ENCODE data around the gene SH2D7. TPM values are rescaled to one million over a fixed set of nuclear protein-coding genes. Genes with fewer than 3 reads are reported as not detected.

SH2D7 gene
- total RNA-seq, 1 donor from 2014 or later, result not detected

- no peaks in the 10 kb centered on the region for H3K36me3 ChIP-seq
- peaks cover 22% of the 10 kb centered on the region for H3F3A ChIP-seq (ENCODE audit: low read depth)
- DNase-seq (ENCODE audit: low spot score), result peak; percentile 61
- H3K9me3 ChIP-seq (ENCODE audit: low read depth), result no peaks in the 10 kb centered on the region
- peaks cover 19% of the 10 kb centered on the region for H3K79me2 ChIP-seq (ENCODE audit: low read depth)
- H4K20me1 ChIP-seq (ENCODE audit: low read depth), result peaks cover 18% of the 10 kb centered on the region
- no peak overlapping the region for H3K27ac ChIP-seq
- H3K9ac ChIP-seq, result peak overlapping the region; percentile 47
- H2AFZ ChIP-seq (replicated peaks), result peak overlapping the region; percentile 98
- peak overlapping the region; percentile 67 for H3K27ac Mint-ChIP-seq
- H3K36me3 Mint-ChIP-seq, result no peaks in the 10 kb centered on the region
- H3K4me3 ChIP-seq, result peak overlapping the region; percentile 94
- peaks cover 24% of the 10 kb centered on the region for H3K4me1 ChIP-seq
- H3K27me3 ChIP-seq, result no peaks in the 10 kb centered on the region
- peak overlapping the region; percentile 98 for H3K4me2 ChIP-seq
- no peaks in the 10 kb centered on the region for H3K27me3 Mint-ChIP-seq (ENCODE audit: insufficient read depth, low read depth)
- peak overlapping the region; percentile 93 for H3K4me3 Mint-ChIP-seq
- peaks cover 25% of the 10 kb centered on the region for H3K4me1 Mint-ChIP-seq
- no peaks in the 10 kb centered on the region for H3K9me3 Mint-ChIP-seq
- TF ChIP-seq EZH2phosphoT487 (IDR thresholded peaks at IDR 0.05), result no peak
- TF ChIP-seq CTCF (IDR thresholded peaks at IDR 0.05), result peak; percentile 32
These were observed 15.9 kb upstream of the SH2D7 start for GRCh38 chr15:78076231-78077052.

- H3K9me3 ChIP-seq (ENCODE audit: low read depth), result no peaks in the 10 kb centered on the region
- Mint-ChIP-seq H3K27me3 (ENCODE audit: insufficient read depth, low read depth) (no peaks in the 10 kb centered on the region), H3K9me3 (no peaks in the 10 kb centered on the region), H3K36me3 (no peaks in the 10 kb centered on the region), H3K27ac (peak within 1 kb of the TSS; percentile 67), H3K4me3 (peak within 1 kb of the TSS; percentile 93), H3K4me1 (peaks cover 17% of the 10 kb centered on the region)
- no peak within 1 kb of the TSS for H3K27ac ChIP-seq
- TF ChIP-seq CTCF (IDR thresholded peaks at IDR 0.05), result peak; percentile 22
- TF ChIP-seq EZH2 (IDR thresholded peaks at IDR 0.05), result peak; percentile 38
- no peak for TF ChIP-seq EZH2phosphoT487 (IDR thresholded peaks at IDR 0.05)
- H3K4me3 ChIP-seq, result peak within 1 kb of the TSS; percentile 94
- H3K36me3 ChIP-seq, result no peaks in the 10 kb centered on the region
- H3K79me2 ChIP-seq (ENCODE audit: low read depth), result peaks cover 18% of the 10 kb centered on the region
- peaks cover 15% of the 10 kb centered on the region for H4K20me1 ChIP-seq (ENCODE audit: low read depth)
- H2AFZ ChIP-seq (replicated peaks), result peak within 1 kb of the TSS; percentile 98
- peaks cover 16% of the 10 kb centered on the region for H3K4me1 ChIP-seq
- no peaks in the 10 kb centered on the region for H3K27me3 ChIP-seq
- peak; percentile 90 for DNase-seq (ENCODE audit: low spot score)
- peaks cover 22% of the 10 kb centered on the region for H3F3A ChIP-seq (ENCODE audit: low read depth)
- peak within 1 kb of the TSS; percentile 98 for H3K4me2 ChIP-seq
- H3K9ac ChIP-seq, result peak within 1 kb of the TSS; percentile 47
These were observed 15.1 kb upstream of the SH2D7 start, which contains the start of gene TBC1D2B for GRCh38 chr15:78077053-78077870. Gene TBC1D2B (minus strand): TSS chr15:78077711. CDS start chr15:78077652, 59 bp downstream.

- Mint-ChIP-seq H3K4me1 (peaks cover 11% of the 10 kb centered on the region), H3K4me3 (peak overlapping the region; percentile 90), H3K36me3 (no peaks in the 10 kb centered on the region), H3K27ac (no peak overlapping the region), H3K9me3 (no peaks in the 10 kb centered on the region), H3K27me3 (ENCODE audit: insufficient read depth, low read depth) (no peaks in the 10 kb centered on the region)
- Histone ChIP-seq H3K27ac (no peak overlapping the region), H3K79me2 (ENCODE audit: low read depth) (peaks cover 18% of the 10 kb centered on the region), H4K20me1 (ENCODE audit: low read depth) (peaks cover 15% of the 10 kb centered on the region), H3K27me3 (no peaks in the 10 kb centered on the region), H3F3A (ENCODE audit: low read depth) (peaks cover 22% of the 10 kb centered on the region), H3K4me1 (peaks cover 16% of the 10 kb centered on the region), H3K9me3 (ENCODE audit: low read depth) (no peaks in the 10 kb centered on the region), H3K4me3 (peak overlapping the region; percentile 94), H3K9ac (no peak overlapping the region), H3K36me3 (no peaks in the 10 kb centered on the region), H3K4me2 (peak overlapping the region; percentile 93), H2AFZ (replicated peaks) (peak overlapping the region; percentile 97)
- no peak for DNase-seq (ENCODE audit: low spot score)
- TF ChIP-seq EZH2phosphoT487 (IDR thresholded peaks at IDR 0.05) (no peak), CTCF (IDR thresholded peaks at IDR 0.05) (no peak), EZH2 (IDR thresholded peaks at IDR 0.05) (no peak)
These were observed 14.5 kb upstream of the SH2D7 start for GRCh38 chr15:78077871-78078210.

Data from neural progenitor cell (in vitro differentiated cells).